ENCODE data around the gene HAUS3.
A peak's percentile ranks its signal among the peaks of the same experiment; 100 is the strongest.

DNA sequence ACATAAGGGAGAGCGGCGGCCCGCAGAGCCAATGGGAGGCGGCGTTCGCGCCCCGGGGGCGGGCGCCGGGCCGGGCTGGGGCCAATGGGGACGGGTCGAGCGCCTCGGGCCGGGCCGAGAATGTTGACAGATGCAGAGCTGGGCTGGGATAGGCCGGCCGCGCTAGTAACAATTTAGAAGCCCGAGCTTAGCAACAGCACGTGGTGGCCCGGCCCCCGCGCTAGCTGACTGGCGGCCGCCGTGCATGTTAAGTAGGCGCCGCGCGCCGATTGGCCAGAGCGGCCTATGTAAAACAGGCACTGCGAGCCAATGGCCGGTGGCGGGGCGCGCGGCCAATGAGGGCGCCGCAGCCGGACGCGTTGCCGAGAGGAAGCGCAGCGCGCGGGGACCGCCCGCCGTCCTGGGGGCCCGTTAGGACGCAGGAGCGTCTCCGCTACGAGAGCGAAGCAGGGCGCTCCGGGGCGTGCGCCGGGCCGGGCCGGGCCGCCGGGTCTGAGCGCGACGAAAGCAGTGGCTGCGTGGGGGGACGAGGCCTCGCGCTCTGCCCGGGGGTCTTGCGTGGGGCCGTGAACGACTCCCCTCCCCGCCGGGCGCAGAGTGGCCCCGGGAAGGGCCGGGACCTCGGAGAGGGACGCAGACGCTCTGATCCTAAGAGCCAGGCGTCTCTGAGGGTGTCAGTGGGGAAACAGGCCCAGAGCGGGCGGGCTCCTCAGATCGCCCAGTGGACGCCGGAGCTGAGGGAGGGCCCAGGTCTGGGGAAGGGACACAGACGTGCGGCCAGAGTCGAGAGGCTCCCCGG, 20.4 kb upstream of the HAUS3 start:
- TF ChIP-seq, protein P1, sequence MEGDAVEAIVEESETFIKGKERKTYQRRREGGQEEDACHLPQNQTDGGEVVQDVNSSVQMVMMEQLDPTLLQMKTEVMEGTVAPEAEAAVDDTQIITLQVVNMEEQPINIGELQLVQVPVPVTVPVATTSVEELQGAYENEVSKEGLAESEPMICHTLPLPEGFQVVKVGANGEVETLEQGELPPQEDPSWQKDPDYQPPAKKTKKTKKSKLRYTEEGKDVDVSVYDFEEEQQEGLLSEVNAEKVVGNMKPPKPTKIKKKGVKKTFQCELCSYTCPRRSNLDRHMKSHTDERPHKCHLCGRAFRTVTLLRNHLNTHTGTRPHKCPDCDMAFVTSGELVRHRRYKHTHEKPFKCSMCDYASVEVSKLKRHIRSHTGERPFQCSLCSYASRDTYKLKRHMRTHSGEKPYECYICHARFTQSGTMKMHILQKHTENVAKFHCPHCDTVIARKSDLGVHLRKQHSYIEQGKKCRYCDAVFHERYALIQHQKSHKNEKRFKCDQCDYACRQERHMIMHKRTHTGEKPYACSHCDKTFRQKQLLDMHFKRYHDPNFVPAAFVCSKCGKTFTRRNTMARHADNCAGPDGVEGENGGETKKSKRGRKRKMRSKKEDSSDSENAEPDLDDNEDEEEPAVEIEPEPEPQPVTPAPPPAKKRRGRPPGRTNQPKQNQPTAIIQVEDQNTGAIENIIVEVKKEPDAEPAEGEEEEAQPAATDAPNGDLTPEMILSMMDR (IDR thresholded peaks at IDR 0.05) = peak in 1 of 4 donors; percentile 15
- TF ChIP-seq POLR2A (IDR thresholded peaks at IDR 0.05) = peak; percentile 92

Measured in right lobe of liver (tissue), 4 donors.